Kidney epithelial cell (primary cell): ENCODE results near the gene RAB40C. TPM values are rescaled to one million over a fixed set of nuclear protein-coding genes. Genes with fewer than 3 reads are reported as not detected.

ENCODE experiments used
- DNase-seq: peaks from one replicate; pipeline ENCODE4 v3.0.0-alpha.2; 2010; ENCODE audit warnings: low read depth
- H3K27me3 ChIP-seq: 2 replicates; pipeline ENCODE4 v1.6.0; 2011; ENCODE audit warnings: low read length; ENCODE audit not compliant: control insufficient read depth, insufficient read depth
- H3K36me3 ChIP-seq: 2 replicates; pipeline ENCODE4 v1.5.1; 2011; ENCODE audit warnings: low read length; ENCODE audit not compliant: control insufficient read depth, insufficient read depth
- H3K4me3 ChIP-seq: 2 replicates; pipeline ENCODE4 v1.5.1; 2011; ENCODE audit warnings: low read depth, mild to moderate bottlenecking, control low read depth, low read length
- CTCF ChIP-seq: IDR thresholded peaks from 2 replicates; pipeline ENCODE4 v1.5.1; 2011; ENCODE audit warnings: mild to moderate bottlenecking, moderate library complexity, low read length, control low read depth, inconsistent platforms; ENCODE audit not compliant: insufficient read depth, poor library complexity, severe bottlenecking
- total RNA-seq: library from RNA; depleted of rRNA; stranded (reverse); fragments of >200 nt; gene quantifications from 2 replicates; pipeline ENCODE4 v1.2.3, GENCODE V29; 2015

Gene RAB40C
- total RNA-seq, 1 donor from 2014 or later: 16.5 TPM

DNA sequence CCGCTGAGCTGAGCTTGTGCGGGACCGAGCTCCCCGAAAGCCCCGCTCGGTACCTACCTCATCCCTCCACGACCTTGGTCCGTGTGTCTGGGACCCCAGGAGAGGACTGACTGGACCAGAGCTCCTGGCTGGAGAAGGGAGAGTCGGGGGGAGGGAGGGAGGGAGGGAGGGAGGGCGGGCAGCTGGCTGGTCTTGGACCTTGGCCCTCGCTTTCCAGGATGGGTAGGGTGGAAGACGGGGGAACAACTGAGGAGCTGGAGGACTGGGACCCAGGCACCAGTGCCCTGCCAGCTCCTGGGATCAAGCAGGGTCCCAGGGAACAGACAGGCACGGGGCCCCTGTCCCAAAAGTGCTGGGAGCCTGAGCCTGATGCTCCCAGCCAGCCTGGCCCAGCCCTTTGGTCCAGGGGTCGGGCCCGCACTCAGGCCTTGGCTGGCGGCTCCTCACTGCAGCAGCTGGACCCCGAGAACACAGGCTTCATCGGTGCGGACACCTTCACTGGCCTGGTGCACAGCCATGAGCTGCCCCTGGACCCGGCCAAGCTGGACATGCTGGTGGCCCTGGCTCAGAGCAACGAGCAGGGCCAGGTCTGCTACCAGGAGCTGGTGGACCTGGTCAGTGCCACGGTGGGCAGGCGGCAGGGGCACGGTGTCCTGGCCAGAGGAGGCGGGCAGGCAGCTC lies 86.2 kb downstream of the RAB40C start:
- TF ChIP-seq CTCF: no peak
- Histone ChIP-seq H3K4me3 (peak overlapping the region; percentile 22), H3K36me3 (no peaks in the 10 kb centered on the region), H3K27me3 (peaks cover 21% of the 10 kb centered on the region)
- DNase-seq: no peak

GRCh38 chr16:676565-676902 lies 86.7 kb downstream of the RAB40C start:
- no peak for DNase-seq
- H3K4me3 ChIP-seq: no peak overlapping the region
- H3K27me3 ChIP-seq: peaks cover 21% of the 10 kb centered on the region
- no peak for TF ChIP-seq CTCF
- H3K36me3 ChIP-seq: no peaks in the 10 kb centered on the region

DNA sequence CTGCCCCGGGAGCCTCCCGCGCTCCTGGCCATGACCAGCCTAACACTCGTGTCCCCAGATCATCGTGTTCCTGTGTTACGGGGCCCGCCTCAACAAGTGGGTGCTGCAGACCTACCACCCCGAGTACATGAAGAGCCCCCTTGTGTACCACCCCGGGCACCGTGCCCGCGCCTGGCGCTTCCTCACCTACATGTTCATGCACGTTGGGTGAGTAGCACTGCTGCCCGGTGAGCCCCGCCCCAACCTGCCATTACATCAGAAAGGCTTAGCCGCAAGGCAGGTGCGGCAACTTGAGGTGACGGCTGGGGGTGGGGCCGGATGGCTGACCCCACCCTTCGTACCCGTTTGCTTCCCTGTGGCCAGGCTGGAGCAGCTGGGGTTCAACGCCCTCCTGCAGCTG lies 87.0 kb downstream of the RAB40C start:
- TF ChIP-seq CTCF: no peak
- Histone ChIP-seq H3K36me3 (no peaks in the 10 kb centered on the region), H3K27me3 (peaks cover 21% of the 10 kb centered on the region), H3K4me3 (no peak overlapping the region)
- no peak for DNase-seq

GRCh38 chr16:677316-678190 lies 87.7 kb downstream of the RAB40C start:
- TF ChIP-seq CTCF: no peak
- peaks cover 21% of the 10 kb centered on the region for H3K27me3 ChIP-seq
- no peak for DNase-seq
- no peak overlapping the region for H3K4me3 ChIP-seq
- H3K36me3 ChIP-seq: no peaks in the 10 kb centered on the region

DNA sequence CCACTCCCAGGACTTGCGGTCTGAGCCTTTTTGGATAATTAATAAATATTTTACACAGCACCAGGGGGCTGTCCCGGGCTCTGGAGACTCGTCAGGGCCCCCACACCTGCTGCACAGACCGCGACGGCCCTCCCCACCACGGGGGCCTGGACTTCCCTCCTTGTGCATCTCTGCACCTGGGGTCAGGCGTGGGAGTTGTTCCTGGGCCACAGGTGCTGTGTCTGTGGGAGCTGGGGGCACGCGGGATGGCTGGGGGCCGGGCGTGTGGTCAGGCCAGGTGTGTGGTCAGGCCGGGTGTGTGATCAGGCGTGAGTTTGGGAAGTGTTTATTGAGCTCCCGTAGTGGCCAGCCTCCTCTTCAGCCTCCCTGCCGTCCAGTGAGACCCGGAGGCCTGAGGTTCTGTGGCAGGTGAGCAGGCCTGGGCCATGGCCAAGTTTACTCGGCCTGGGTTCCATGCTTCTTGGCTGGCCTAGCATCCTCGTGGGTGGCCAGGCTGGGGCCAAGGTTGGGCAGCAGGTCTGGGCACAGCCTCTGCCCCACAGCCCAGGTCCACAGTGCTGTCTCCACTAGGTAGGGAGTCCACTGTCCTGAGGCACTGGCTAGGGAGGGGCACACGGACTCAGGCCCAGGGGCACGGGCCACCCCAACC lies 88.5 kb downstream of the RAB40C start:
- DNase-seq: no peak
- H3K36me3 ChIP-seq: peaks cover 1% of the 10 kb centered on the region
- peaks cover 21% of the 10 kb centered on the region for H3K27me3 ChIP-seq
- no peak for TF ChIP-seq CTCF
- no peak overlapping the region for H3K4me3 ChIP-seq

Other genes starting within 250 kb of the RAB40C start
- gene AXIN1, start 237.3 kb upstream of the RAB40C start, total RNA-seq: 40.5 and 43.0 TPM in 2 replicates
- gene MRPL28, start 219.5 kb upstream of the RAB40C start, total RNA-seq: 107 and 137 TPM in 2 replicates
- gene PGAP6, start 208.1 kb upstream of the RAB40C start, total RNA-seq: 114 and 160 TPM in 2 replicates
- gene NME4, start 192.9 kb upstream of the RAB40C start, total RNA-seq: 97.2 and 126 TPM in 2 replicates
- gene DECR2, start 188.2 kb upstream of the RAB40C start, total RNA-seq: 15.1 and 27.0 TPM in 2 replicates
- gene RAB11FIP3, start 164.4 kb upstream of the RAB40C start, total RNA-seq: 34.5 and 36.2 TPM in 2 replicates
- 47.1 and 54.5 TPM in 2 replicates for gene CAPN15, start 62.4 kb upstream of the RAB40C start, total RNA-seq
- not detected in 2 replicates for gene PRR35, start 29.7 kb upstream of the RAB40C start, total RNA-seq
- gene NHLRC4, start 23.1 kb upstream of the RAB40C start, total RNA-seq: 0.46 and 2.3 TPM in 2 replicates
- 54.9 and 63.1 TPM in 2 replicates for gene PIGQ, start 20.1 kb upstream of the RAB40C start, total RNA-seq
- 0.08 TPM in 1 of 2 replicates, not detected in the other for gene WFIKKN1, start 40.9 kb downstream of the RAB40C start, total RNA-seq
- 170 and 203 TPM in 2 replicates for gene METTL26, start 46.2 kb downstream of the RAB40C start, total RNA-seq
- 41.7 and 59.8 TPM in 2 replicates for gene MCRIP2, start 51.8 kb downstream of the RAB40C start, total RNA-seq
- 17.0 and 21.0 TPM in 2 replicates for gene WDR90, start 59.3 kb downstream of the RAB40C start, total RNA-seq
- 68.0 and 76.8 TPM in 2 replicates for gene RHOT2, start 78.1 kb downstream of the RAB40C start, total RNA-seq
- 0.88 and 0.96 TPM in 2 replicates for gene RHBDL1, start 85.6 kb downstream of the RAB40C start, total RNA-seq
- gene STUB1, start 90.3 kb downstream of the RAB40C start, total RNA-seq: 133 and 179 TPM in 2 replicates
- gene JMJD8, start 94.3 kb downstream of the RAB40C start, total RNA-seq: 59.4 and 72.8 TPM in 2 replicates
- gene WDR24, start 100.3 kb downstream of the RAB40C start, total RNA-seq: 22.0 and 23.9 TPM in 2 replicates
- 0.17 and 0.82 TPM in 2 replicates for gene FBXL16, start 115.7 kb downstream of the RAB40C start, total RNA-seq
- 116 and 161 TPM in 2 replicates for gene METRN, start 125.1 kb downstream of the RAB40C start, total RNA-seq
- gene ANTKMT, start 131.1 kb downstream of the RAB40C start, total RNA-seq: 42.4 and 61.9 TPM in 2 replicates
- 2.5 and 6.1 TPM in 2 replicates for gene CCDC78, start 136.4 kb downstream of the RAB40C start, total RNA-seq
- 17.7 and 18.8 TPM in 2 replicates for gene HAGHL, start 137.0 kb downstream of the RAB40C start, total RNA-seq
- gene CIAO3, start 150.9 kb downstream of the RAB40C start, total RNA-seq: 34.5 and 40.3 TPM in 2 replicates
- 8.6 and 14.2 TPM in 2 replicates for gene MSLN, start 170.7 kb downstream of the RAB40C start, total RNA-seq
- gene RPUSD1, start 198.3 kb downstream of the RAB40C start, total RNA-seq: 42.0 and 51.7 TPM in 2 replicates
- 20.8 and 23.9 TPM in 2 replicates for gene CHTF18, start 198.6 kb downstream of the RAB40C start, total RNA-seq
- not detected in 2 replicates for gene GNG13, start 210.7 kb downstream of the RAB40C start, total RNA-seq